ENCODE results near the gene HNRNPM. TPM values are rescaled to one million over a fixed set of nuclear protein-coding genes. Genes with fewer than 3 reads are reported as not detected.

The HNRNPM gene
- total and polyA plus RNA-seq, 3 donors from 2014 or later: 164 to 198 (median 177) TPM

DNA sequence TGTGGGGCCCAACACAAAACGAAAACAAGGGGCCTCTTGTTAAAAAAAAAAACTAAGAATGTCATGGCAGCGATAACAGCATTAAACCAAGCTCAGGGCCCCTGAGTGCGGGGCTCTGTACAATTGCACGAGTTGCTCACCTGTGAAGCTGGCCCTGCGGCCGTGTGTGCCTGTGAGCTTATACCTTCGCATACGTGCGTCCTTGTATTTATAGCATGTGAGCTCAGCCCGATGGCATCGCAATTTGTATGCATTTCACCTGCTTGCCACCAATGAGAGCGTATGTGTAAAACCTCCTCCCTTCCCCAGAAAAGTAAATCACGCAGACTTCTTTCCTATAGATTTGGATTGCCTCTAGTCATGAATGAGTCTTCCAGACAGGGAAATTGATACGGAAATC is 17.1 kb downstream of the HNRNPM start:
- no peak for DNase-seq
- H3K27me3 ChIP-seq: no peaks in the 10 kb centered on the region
- no peak for TF ChIP-seq POLR2A (IDR thresholded peaks at IDR 0.05)
- TF ChIP-seq, protein P1, sequence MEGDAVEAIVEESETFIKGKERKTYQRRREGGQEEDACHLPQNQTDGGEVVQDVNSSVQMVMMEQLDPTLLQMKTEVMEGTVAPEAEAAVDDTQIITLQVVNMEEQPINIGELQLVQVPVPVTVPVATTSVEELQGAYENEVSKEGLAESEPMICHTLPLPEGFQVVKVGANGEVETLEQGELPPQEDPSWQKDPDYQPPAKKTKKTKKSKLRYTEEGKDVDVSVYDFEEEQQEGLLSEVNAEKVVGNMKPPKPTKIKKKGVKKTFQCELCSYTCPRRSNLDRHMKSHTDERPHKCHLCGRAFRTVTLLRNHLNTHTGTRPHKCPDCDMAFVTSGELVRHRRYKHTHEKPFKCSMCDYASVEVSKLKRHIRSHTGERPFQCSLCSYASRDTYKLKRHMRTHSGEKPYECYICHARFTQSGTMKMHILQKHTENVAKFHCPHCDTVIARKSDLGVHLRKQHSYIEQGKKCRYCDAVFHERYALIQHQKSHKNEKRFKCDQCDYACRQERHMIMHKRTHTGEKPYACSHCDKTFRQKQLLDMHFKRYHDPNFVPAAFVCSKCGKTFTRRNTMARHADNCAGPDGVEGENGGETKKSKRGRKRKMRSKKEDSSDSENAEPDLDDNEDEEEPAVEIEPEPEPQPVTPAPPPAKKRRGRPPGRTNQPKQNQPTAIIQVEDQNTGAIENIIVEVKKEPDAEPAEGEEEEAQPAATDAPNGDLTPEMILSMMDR (IDR thresholded peaks at IDR 0.05): no peak
- H3K27ac ChIP-seq: no peak overlapping the region
- no peaks in the 10 kb centered on the region for H3K9me3 ChIP-seq
- WGBS, 2 donors: 82 to 86% methylated on average over 14 of the region's 14 CpGs
- no peak overlapping the region for H3K4me3 ChIP-seq
- peaks cover 29% of the 10 kb centered on the region for H3K4me1 ChIP-seq
- no peaks in the 10 kb centered on the region for H3K36me3 ChIP-seq (ENCODE audit: low read depth, missing control alignments)
- intact Hi-C loops (cut with DNase I; ENCODE audit: low total_unique reads): no loop called here

DNA sequence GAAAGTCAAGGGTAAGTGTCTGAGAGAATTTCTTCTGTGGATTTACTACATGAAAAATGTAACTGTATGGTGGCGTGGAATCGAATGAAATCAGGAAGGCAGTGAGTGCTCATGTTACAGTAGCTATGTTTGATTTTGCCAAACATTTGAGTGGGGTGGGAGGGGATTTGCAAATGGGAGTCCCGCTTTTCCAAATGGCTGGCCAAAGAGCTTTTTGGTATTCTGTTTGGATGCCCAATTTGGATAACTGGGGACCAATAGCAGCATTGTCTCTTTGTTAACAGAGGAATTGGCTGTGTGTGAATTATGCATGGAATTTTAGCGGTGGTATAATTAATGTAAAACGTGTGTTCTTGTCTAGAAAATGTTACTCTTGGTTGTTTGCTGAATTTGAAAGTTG is 17.8 kb downstream of the HNRNPM start:
- WGBS, 2 donors: 79 to 80% methylated on average over 5 of the region's 5 CpGs
- intact Hi-C loops (cut with DNase I; ENCODE audit: low total_unique reads): no loop called here
- no peak overlapping the region for H3K27ac ChIP-seq
- peaks cover 29% of the 10 kb centered on the region for H3K4me1 ChIP-seq
- H3K4me3 ChIP-seq: no peak overlapping the region
- no peak for DNase-seq
- H3K9me3 ChIP-seq: no peaks in the 10 kb centered on the region
- TF ChIP-seq, protein P1 (IDR thresholded peaks at IDR 0.05): no peak
- TF ChIP-seq POLR2A (IDR thresholded peaks at IDR 0.05): no peak
- no peaks in the 10 kb centered on the region for H3K27me3 ChIP-seq
- H3K36me3 ChIP-seq (ENCODE audit: low read depth, missing control alignments): no peaks in the 10 kb centered on the region

DNA sequence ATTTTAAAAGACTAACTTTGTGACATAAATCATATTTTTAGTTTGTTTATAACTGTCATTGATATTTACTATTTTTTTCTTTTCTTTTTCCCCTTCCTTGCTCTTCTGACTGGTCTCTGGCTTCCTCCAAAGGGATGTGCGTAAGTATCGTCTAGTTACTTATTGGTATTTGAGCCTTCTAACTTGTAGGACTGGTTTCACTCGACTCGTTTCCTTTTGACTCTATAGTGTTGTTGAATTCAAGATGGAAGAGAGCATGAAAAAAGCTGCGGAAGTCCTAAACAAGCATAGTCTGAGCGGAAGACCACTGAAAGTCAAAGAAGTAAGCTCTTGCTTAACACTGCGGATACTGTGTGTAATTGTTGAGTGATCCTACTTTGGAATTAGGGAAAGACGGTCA is 18.6 kb downstream of the HNRNPM start:
- intact Hi-C loops (cut with DNase I; ENCODE audit: low total_unique reads): no loop called here
- TF ChIP-seq, protein P1 (IDR thresholded peaks at IDR 0.05): no peak
- TF ChIP-seq POLR2A (IDR thresholded peaks at IDR 0.05): no peak
- H3K4me3 ChIP-seq: no peak overlapping the region
- no peak overlapping the region for H3K27ac ChIP-seq
- WGBS, 2 donors: 89 to 93% methylated on average over 8 of the region's 8 CpGs
- H3K36me3 ChIP-seq (ENCODE audit: low read depth, missing control alignments): no peaks in the 10 kb centered on the region
- no peaks in the 10 kb centered on the region for H3K9me3 ChIP-seq
- H3K27me3 ChIP-seq: no peaks in the 10 kb centered on the region
- peaks cover 28% of the 10 kb centered on the region for H3K4me1 ChIP-seq
- no peak for DNase-seq

DNA sequence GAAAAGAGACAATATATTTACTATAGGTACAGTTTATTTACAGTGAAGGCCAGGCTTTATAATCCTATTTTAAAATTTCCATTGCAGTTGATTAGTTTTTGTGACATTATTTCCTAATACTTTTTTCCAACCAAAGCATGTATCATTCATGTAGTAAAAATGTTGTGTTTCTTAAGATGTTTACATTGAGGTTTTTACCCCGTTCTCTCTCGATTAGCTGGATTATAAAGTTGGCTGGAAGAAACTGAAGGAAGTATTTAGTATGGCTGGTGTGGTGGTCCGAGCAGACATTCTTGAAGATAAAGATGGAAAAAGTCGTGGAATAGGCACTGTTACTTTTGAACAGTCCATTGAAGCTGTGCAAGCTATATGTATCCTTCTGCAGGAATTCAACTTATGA is 21.2 kb downstream of the HNRNPM start:
- Histone ChIP-seq H3K9me3 (no peaks in the 10 kb centered on the region), H3K36me3 (ENCODE audit: low read depth, missing control alignments) (no peaks in the 10 kb centered on the region)
- intact Hi-C loops (cut with DNase I; ENCODE audit: low total_unique reads): no loop called here

DNA sequence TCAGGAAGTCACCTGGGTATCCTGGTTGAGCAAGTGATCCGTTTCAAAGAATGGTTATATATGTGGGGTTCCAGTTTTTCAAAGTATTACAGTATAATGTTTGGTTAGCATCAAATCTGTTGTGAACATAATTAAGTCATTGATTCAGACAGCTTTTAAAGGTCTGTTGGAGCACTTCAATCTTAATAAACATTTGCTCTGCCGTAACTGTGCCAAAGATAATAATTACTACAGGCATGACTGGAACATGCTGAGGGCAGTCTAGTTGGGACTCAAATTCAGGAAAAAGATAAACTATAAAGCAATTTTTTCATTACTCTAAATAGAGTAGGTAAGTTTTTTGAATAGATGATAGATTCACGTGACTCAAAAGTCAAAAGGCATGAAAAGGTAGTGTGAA is 23.3 kb downstream of the HNRNPM start:
- Histone ChIP-seq H3K27ac (no peak overlapping the region), H3K9me3 (no peaks in the 10 kb centered on the region), H3K4me3 (no peak overlapping the region), H3K27me3 (no peaks in the 10 kb centered on the region), H3K4me1 (peaks cover 6% of the 10 kb centered on the region), H3K36me3 (ENCODE audit: low read depth, missing control alignments) (no peaks in the 10 kb centered on the region)
- intact Hi-C loops (cut with DNase I; ENCODE audit: low total_unique reads): no loop called here
- WGBS, 2 donors: 86 to 96% methylated on average over 3 of the region's 3 CpGs
- no peak for TF ChIP-seq POLR2A (IDR thresholded peaks at IDR 0.05)
- TF ChIP-seq, protein P1 (IDR thresholded peaks at IDR 0.05): no peak
- DNase-seq: no peak

More for the DNA sequence above, 21.2 kb downstream of the HNRNPM start:
- no peak overlapping the region for H3K27ac ChIP-seq
- WGBS, 2 donors: 88 to 95% methylated on average over 4 of the region's 4 CpGs
- DNase-seq: no peak
- peaks cover 2% of the 10 kb centered on the region for H3K4me1 ChIP-seq
- no peak overlapping the region for H3K4me3 ChIP-seq
- H3K27me3 ChIP-seq: no peaks in the 10 kb centered on the region
- TF ChIP-seq, protein P1 (IDR thresholded peaks at IDR 0.05): no peak
- TF ChIP-seq POLR2A (IDR thresholded peaks at IDR 0.05): no peak

Measured in testis (tissue), 3 donors.